HepG2 (cell line): ENCODE results near the gene SLC24A4. TPM values are rescaled to one million over a fixed set of nuclear protein-coding genes. Genes with fewer than 3 reads are reported as not detected.

Experiments
- ASH2L ChIP-seq: fragments of 300-600, 200-600 bp; sonication (generic); IDR thresholded peaks from 2 replicates; pipeline ENCODE4 v1.7.0; 2017; ENCODE audit warnings: low read depth, mild to moderate bottlenecking, moderate library complexity, mixed read lengths, low read length; ENCODE audit not compliant: insufficient read length
- DNMT1 ChIP-seq: sonication (generic); formaldehyde crosslinking; IDR thresholded peaks from 2 replicates; pipeline ENCODE4 v1.5.1; 2020; ENCODE audit warnings: mild to moderate bottlenecking, missing genetic modification reagents
- DZIP1 ChIP-seq: sonication (generic); formaldehyde crosslinking; IDR thresholded peaks from 2 replicates; pipeline ENCODE4 v1.5.0; 2020; ENCODE audit warnings: mild to moderate bottlenecking, missing genetic modification reagents
- ELF4 ChIP-seq: sonication (generic); formaldehyde crosslinking; IDR thresholded peaks from 2 replicates; pipeline ENCODE4 v1.5.0; 2020; ENCODE audit warnings: missing genetic modification reagents, mild to moderate bottlenecking, moderate library complexity, borderline replicate concordance
- GATAD2A ChIP-seq: IDR thresholded peaks from 2 replicates; pipeline ENCODE4 v1.6.1; 2016
- HCFC1 ChIP-seq: fragments of 150-350 bp; IDR thresholded peaks from 2 replicates; pipeline ENCODE4 v1.6.1; 2014; ENCODE audit warnings: low read depth, low read length
- MAX ChIP-seq: IDR thresholded peaks from 2 replicates; pipeline ENCODE4 v1.6.1; 2012; ENCODE audit warnings: inconsistent platforms
- NFYC ChIP-seq: IDR thresholded peaks from 2 replicates; pipeline ENCODE4 v1.6.1; 2016; ENCODE audit warnings: missing genetic modification reagents, missing compliant biosample characterization
- SSRP1 ChIP-seq: IDR thresholded peaks from 2 replicates; pipeline ENCODE4 v1.6.1; 2016; ENCODE audit warnings: control low read depth
- STAT5B ChIP-seq: sonication (generic); formaldehyde crosslinking; IDR thresholded peaks from 2 replicates; pipeline ENCODE4 v1.4.0; 2020; ENCODE audit warnings: missing genetic modification reagents
- ZBTB10 ChIP-seq: sonication (generic); formaldehyde crosslinking; IDR thresholded peaks from 2 replicates; pipeline ENCODE4 v1.4.0; 2020; ENCODE audit warnings: missing genetic modification reagents, borderline replicate concordance
- ZBTB25 ChIP-seq: IDR thresholded peaks from 2 replicates; pipeline ENCODE4 v1.6.1; 2018; ENCODE audit warnings: missing genetic modification reagents
- ZFP36L2 ChIP-seq: sonication (generic); formaldehyde crosslinking; IDR thresholded peaks from 2 replicates; pipeline ENCODE4 v1.4.0; 2020; ENCODE audit warnings: missing genetic modification reagents
- ZNF18 ChIP-seq: sonication (generic); formaldehyde crosslinking; IDR thresholded peaks from 2 replicates; pipeline ENCODE4 v1.8.0; 2022; ENCODE audit warnings: mild to moderate bottlenecking, missing genetic modification reagents; ENCODE audit not compliant: insufficient replicate concordance
- ZNF3 ChIP-seq: IDR thresholded peaks from 2 replicates; pipeline ENCODE4 v1.7.0; 2017; ENCODE audit warnings: inconsistent platforms
- ZNF430 ChIP-seq: sonication (generic); formaldehyde crosslinking; IDR thresholded peaks from 2 replicates; pipeline ENCODE4 v1.9.0; 2021; ENCODE audit warnings: mild to moderate bottlenecking, missing genetic modification reagents
- ZNF563 ChIP-seq: sonication (generic); formaldehyde crosslinking; IDR thresholded peaks from 2 replicates; pipeline ENCODE4 v1.8.0; 2022; ENCODE audit warnings: mild to moderate bottlenecking, moderate library complexity, missing genetic modification reagents
- ZNF816 ChIP-seq: sonication (generic); formaldehyde crosslinking; IDR thresholded peaks from 2 replicates; pipeline ENCODE4 v1.8.0; 2022; ENCODE audit warnings: missing genetic modification reagents, mild to moderate bottlenecking, borderline replicate concordance
- polyA plus RNA-seq, 8 experiments: library from polyadenylated mRNA; depleted of rRNA in 3 of 8; stranded (reverse) in 7 of 8; unstranded in 1 of 8; fragments of >200 nt; fragmentation: Illumina TruSeq in 4 of 8; extraction: Trizol in 4 of 8; gene quantifications; 2 replicates each; pipeline versions ENCODE4 v1.2.1 to v1.2.3, GENCODE V29; 2011 to 2016; ENCODE audit warnings: low read depth in 4 of 8, missing spikeins in 1 of 8, mixed read lengths in 1 of 8; ENCODE audit not compliant: insufficient read depth in 1 of 8
- total RNA-seq, 5 experiments: library from RNA; depleted of rRNA; stranded (reverse); fragments of >200 nt; fragmentation: Illumina TruSeq; extraction: Trizol; gene quantifications; 2 replicates each; pipeline ENCODE4 v1.2.3, GENCODE V29; 2016; ENCODE audit warnings: low read depth in 1 of 5

Gene SLC24A4
- total and polyA plus RNA-seq, 2 of the 13 experiments (the other 11 are each of a cell fraction or from before 2014, with no cell fraction given) = not detected

GRCh38 chr14:92386637-92387036 lies 63.7 kb downstream of the SLC24A4 start (continued):
- TF ChIP-seq ZBTB10 (CRISPR knock-in tag) (no peak), ZNF3 (no peak), ZNF816 (no peak), DZIP1 (no peak), MAX (peak; percentile 44; the same call in 1 of the 2 replicates), SSRP1 (CRISPR knock-in tag) (no peak), ZNF430 (peak; percentile 51; the same call in 1 of the 2 replicates), ZBTB25 (CRISPR knock-in tag) (no peak), NFYC (no peak), GATAD2A (peak; percentile 72), ZFP36L2 (CRISPR knock-in tag) (no peak), ASH2L (no peak), ELF4 (0 out of 2 replicates have a peak, but pooled peaks have one; percentile 28), DNMT1 (CRISPR knock-in tag) (no peak), STAT5B (CRISPR knock-in tag) (no peak), ZNF18 (CRISPR knock-in tag) (no peak), ZNF563 (CRISPR knock-in tag) (no peak), HCFC1 (no peak)
